ENCODE measurements around the gene PLGLB1.
A peak's percentile ranks its signal among the peaks of the same experiment; 100 is the strongest.
"Not testable (repeated sequence)": the region's sequence is repeated elsewhere in the genome, so short reads cannot be mapped to it uniquely, and the experiment has no call there.

Gene PLGLB1

GRCh38 chr2:87021744-87022143 lies at the start of gene PLGLB1:
TSS of gene PLGLB1 (minus strand) at chr2:87021844. CDS start at chr2:87021783, 61 bp downstream.
- H3K27ac Mint-ChIP-seq (ENCODE audit: low read depth); ATAC-seq (replicated peaks; ENCODE audit: extremely low read depth, poor library complexity, severe bottlenecking); DNase-seq (ENCODE audit: low spot score in 2 of 2); H3K9me3 Mint-ChIP-seq; H3K4me1 Mint-ChIP-seq; H3K4me3 Mint-ChIP-seq; H3K27me3 Mint-ChIP-seq; H3K36me3 Mint-ChIP-seq (ENCODE audit: insufficient read depth): not testable (repeated sequence)

- peaks cover 12% of the 10 kb centered on the region for H3K4me1 Mint-ChIP-seq
- not testable (repeated sequence) for H3K9me3 Mint-ChIP-seq; H3K4me3 Mint-ChIP-seq; H3K27ac Mint-ChIP-seq (ENCODE audit: low read depth); H3K27me3 Mint-ChIP-seq; ATAC-seq (replicated peaks; ENCODE audit: extremely low read depth, poor library complexity, severe bottlenecking); H3K36me3 Mint-ChIP-seq (ENCODE audit: insufficient read depth); DNase-seq (ENCODE audit: low spot score in 2 of 2)
These were observed 42.7 kb upstream of the PLGLB1 start for GRCh38 chr2:87064305-87064704.

- not testable (repeated sequence) for H3K27ac Mint-ChIP-seq (ENCODE audit: low read depth); H3K36me3 Mint-ChIP-seq (ENCODE audit: insufficient read depth); H3K4me3 Mint-ChIP-seq; ATAC-seq (replicated peaks; ENCODE audit: extremely low read depth, poor library complexity, severe bottlenecking); H3K27me3 Mint-ChIP-seq; H3K9me3 Mint-ChIP-seq; DNase-seq (ENCODE audit: low spot score in 2 of 2)
- H3K4me1 Mint-ChIP-seq, result peaks cover 12% of the 10 kb centered on the region
These were observed 41.8 kb upstream of the PLGLB1 start for GRCh38 chr2:87063431-87063830.

- H3K27me3 Mint-ChIP-seq; H3K4me1 Mint-ChIP-seq; ATAC-seq (replicated peaks; ENCODE audit: extremely low read depth, poor library complexity, severe bottlenecking); H3K4me3 Mint-ChIP-seq; H3K9me3 Mint-ChIP-seq; H3K27ac Mint-ChIP-seq (ENCODE audit: low read depth); H3K36me3 Mint-ChIP-seq (ENCODE audit: insufficient read depth); DNase-seq (ENCODE audit: low spot score in 2 of 2): not testable (repeated sequence)
These were observed 39.9 kb upstream of the PLGLB1 start for GRCh38 chr2:87061519-87061918.

GRCh38 chr2:87057606-87058005 lies 36.0 kb upstream of the PLGLB1 start:
- not testable (repeated sequence) for H3K4me3 Mint-ChIP-seq; H3K9me3 Mint-ChIP-seq; H3K36me3 Mint-ChIP-seq (ENCODE audit: insufficient read depth); DNase-seq (ENCODE audit: low spot score in 2 of 2); H3K4me1 Mint-ChIP-seq; H3K27ac Mint-ChIP-seq (ENCODE audit: low read depth); ATAC-seq (replicated peaks; ENCODE audit: extremely low read depth, poor library complexity, severe bottlenecking); H3K27me3 Mint-ChIP-seq

GRCh38 chr2:87056843-87057242 lies 35.2 kb upstream of the PLGLB1 start:
- not testable (repeated sequence) for ATAC-seq (replicated peaks; ENCODE audit: extremely low read depth, poor library complexity, severe bottlenecking); DNase-seq (ENCODE audit: low spot score in 2 of 2); H3K27me3 Mint-ChIP-seq; H3K27ac Mint-ChIP-seq (ENCODE audit: low read depth); H3K36me3 Mint-ChIP-seq (ENCODE audit: insufficient read depth); H3K4me3 Mint-ChIP-seq; H3K9me3 Mint-ChIP-seq; H3K4me1 Mint-ChIP-seq

- H3K27ac Mint-ChIP-seq (ENCODE audit: low read depth); H3K9me3 Mint-ChIP-seq; H3K27me3 Mint-ChIP-seq; ATAC-seq (replicated peaks; ENCODE audit: extremely low read depth, poor library complexity, severe bottlenecking); H3K4me1 Mint-ChIP-seq; H3K4me3 Mint-ChIP-seq; DNase-seq (ENCODE audit: low spot score in 2 of 2): not testable (repeated sequence)
- H3K36me3 Mint-ChIP-seq (ENCODE audit: insufficient read depth), result peaks cover 11% of the 10 kb centered on the region
These were observed 34.8 kb upstream of the PLGLB1 start for GRCh38 chr2:87056435-87056834.

- Mint-ChIP-seq H3K27ac (ENCODE audit: low read depth) (peak overlapping the region; percentile 89), H3K36me3 (ENCODE audit: insufficient read depth) (peaks cover 16% of the 10 kb centered on the region)
- DNase-seq (ENCODE audit: low spot score in 2 of 2); H3K9me3 Mint-ChIP-seq; H3K4me3 Mint-ChIP-seq; H3K27me3 Mint-ChIP-seq; H3K4me1 Mint-ChIP-seq: not testable (repeated sequence)
- peak; percentile 89 for ATAC-seq (replicated peaks; ENCODE audit: extremely low read depth, poor library complexity, severe bottlenecking)
These were observed 32.7 kb upstream of the PLGLB1 start for GRCh38 chr2:87054375-87054774.

- H3K4me3 Mint-ChIP-seq; H3K27ac Mint-ChIP-seq (ENCODE audit: low read depth); H3K36me3 Mint-ChIP-seq (ENCODE audit: insufficient read depth); H3K4me1 Mint-ChIP-seq; H3K27me3 Mint-ChIP-seq; DNase-seq (ENCODE audit: low spot score in 2 of 2); H3K9me3 Mint-ChIP-seq: not testable (repeated sequence)
- peak; percentile 46 for ATAC-seq (replicated peaks; ENCODE audit: extremely low read depth, poor library complexity, severe bottlenecking)
These were observed 19.8 kb upstream of the PLGLB1 start for GRCh38 chr2:87041321-87041978.

GRCh38 chr2:87028607-87029006 lies 7.0 kb upstream of the PLGLB1 start:
- H3K4me1 Mint-ChIP-seq; H3K27me3 Mint-ChIP-seq; H3K9me3 Mint-ChIP-seq; H3K4me3 Mint-ChIP-seq; H3K27ac Mint-ChIP-seq (ENCODE audit: low read depth); DNase-seq (ENCODE audit: low spot score in 2 of 2); H3K36me3 Mint-ChIP-seq (ENCODE audit: insufficient read depth); ATAC-seq (replicated peaks; ENCODE audit: extremely low read depth, poor library complexity, severe bottlenecking): not testable (repeated sequence)

GRCh38 chr2:87026816-87027215 lies 5.2 kb upstream of the PLGLB1 start:
- H3K4me3 Mint-ChIP-seq; H3K4me1 Mint-ChIP-seq; H3K27ac Mint-ChIP-seq (ENCODE audit: low read depth); DNase-seq (ENCODE audit: low spot score in 2 of 2); H3K27me3 Mint-ChIP-seq; H3K9me3 Mint-ChIP-seq; H3K36me3 Mint-ChIP-seq (ENCODE audit: insufficient read depth); ATAC-seq (replicated peaks; ENCODE audit: extremely low read depth, poor library complexity, severe bottlenecking): not testable (repeated sequence)

GRCh38 chr2:87025927-87026326 lies 4.3 kb upstream of the PLGLB1 start:
- not testable (repeated sequence) for H3K4me3 Mint-ChIP-seq; H3K4me1 Mint-ChIP-seq; ATAC-seq (replicated peaks; ENCODE audit: extremely low read depth, poor library complexity, severe bottlenecking); DNase-seq (ENCODE audit: low spot score in 2 of 2); H3K27me3 Mint-ChIP-seq; H3K9me3 Mint-ChIP-seq; H3K36me3 Mint-ChIP-seq (ENCODE audit: insufficient read depth); H3K27ac Mint-ChIP-seq (ENCODE audit: low read depth)

- not testable (repeated sequence) for H3K4me3 Mint-ChIP-seq; H3K36me3 Mint-ChIP-seq (ENCODE audit: insufficient read depth); ATAC-seq (replicated peaks; ENCODE audit: extremely low read depth, poor library complexity, severe bottlenecking)
These were observed 2.5 kb upstream of the PLGLB1 start for GRCh38 chr2:87023988-87024615.

More at GRCh38 chr2:87023988-87024615, 2.5 kb upstream of the PLGLB1 start:
- not testable (repeated sequence) for H3K27ac Mint-ChIP-seq (ENCODE audit: low read depth); H3K9me3 Mint-ChIP-seq; H3K27me3 Mint-ChIP-seq; H3K4me1 Mint-ChIP-seq; DNase-seq (ENCODE audit: low spot score in 2 of 2)
